ENCODE results near the gene DYNC1LI2.
"Not testable (repeated sequence)": the region's sequence is repeated elsewhere in the genome, so short reads cannot be mapped to it uniquely, and the experiment has no call there.

Gene DYNC1LI2

GRCh38 chr16:66751303-66751991 lies at the start of gene DYNC1LI2:
TSS of gene DYNC1LI2 (minus strand) at chr16:66751609. CDS start at chr16:66751591, 18 bp downstream.
- DNase-seq (ENCODE audit: extremely low read depth in 1 of 2, low read depth in 1 of 2): peak; percentile 50 to 71

- DNase-seq (ENCODE audit: extremely low read depth in 1 of 2, low read depth in 1 of 2): no peak
These were observed 49.4 kb upstream of the DYNC1LI2 start for GRCh38 chr16:66800856-66801255.

GRCh38 chr16:66798161-66798560 lies 46.8 kb upstream of the DYNC1LI2 start:
- DNase-seq (ENCODE audit: extremely low read depth in 1 of 2, low read depth in 1 of 2): no peak

GRCh38 chr16:66793984-66794383 lies 42.6 kb upstream of the DYNC1LI2 start:
- not testable (repeated sequence) for DNase-seq (ENCODE audit: extremely low read depth in 1 of 2, low read depth in 1 of 2)

- DNase-seq (ENCODE audit: extremely low read depth in 1 of 2, low read depth in 1 of 2): no peak
These were observed 38.8 kb upstream of the DYNC1LI2 start for GRCh38 chr16:66790130-66790733.

- no peak for DNase-seq (ENCODE audit: extremely low read depth in 1 of 2, low read depth in 1 of 2)
These were observed 36.0 kb upstream of the DYNC1LI2 start for GRCh38 chr16:66787427-66787826.

GRCh38 chr16:66786551-66786950 lies 35.1 kb upstream of the DYNC1LI2 start:
- DNase-seq (ENCODE audit: extremely low read depth in 1 of 2, low read depth in 1 of 2): no peak

GRCh38 chr16:66776457-66776856 lies 25.0 kb upstream of the DYNC1LI2 start:
- no peak for DNase-seq (ENCODE audit: extremely low read depth in 1 of 2, low read depth in 1 of 2)

- DNase-seq (ENCODE audit: extremely low read depth in 1 of 2, low read depth in 1 of 2): no peak
These were observed 23.6 kb upstream of the DYNC1LI2 start for GRCh38 chr16:66774981-66775380.

- DNase-seq (ENCODE audit: extremely low read depth in 1 of 2, low read depth in 1 of 2): no peak
These were observed 6.7 kb upstream of the DYNC1LI2 start for GRCh38 chr16:66758086-66758485.

GRCh38 chr16:66754819-66755218 lies 3.4 kb upstream of the DYNC1LI2 start:
- no peak for DNase-seq (ENCODE audit: extremely low read depth in 1 of 2, low read depth in 1 of 2)

- DNase-seq (ENCODE audit: extremely low read depth in 1 of 2, low read depth in 1 of 2): no peak
These were observed 2.8 kb upstream of the DYNC1LI2 start for GRCh38 chr16:66754211-66754610.

GRCh38 chr16:66752958-66753357 lies 1.5 kb upstream of the DYNC1LI2 start:
- no peak for DNase-seq (ENCODE audit: extremely low read depth in 1 of 2, low read depth in 1 of 2)

- DNase-seq (ENCODE audit: extremely low read depth in 1 of 2, low read depth in 1 of 2): no peak
These were observed 970 bp upstream of the DYNC1LI2 start for GRCh38 chr16:66752379-66752778.

GRCh38 chr16:66751992-66752322 lies 548 bp upstream of the DYNC1LI2 start:
- DNase-seq (ENCODE audit: extremely low read depth in 1 of 2, low read depth in 1 of 2): no peak

- DNase-seq (ENCODE audit: extremely low read depth in 1 of 2, low read depth in 1 of 2): no peak
These were observed 431 bp downstream of the DYNC1LI2 start for GRCh38 chr16:66751053-66751302.

GRCh38 chr16:66750279-66751052 lies 943 bp downstream of the DYNC1LI2 start:
- no peak for DNase-seq (ENCODE audit: extremely low read depth in 1 of 2, low read depth in 1 of 2)

- DNase-seq (ENCODE audit: extremely low read depth in 1 of 2, low read depth in 1 of 2): no peak
These were observed 4.7 kb downstream of the DYNC1LI2 start for GRCh38 chr16:66746682-66747081.

- DNase-seq (ENCODE audit: extremely low read depth in 1 of 2, low read depth in 1 of 2): no peak
These were observed 5.4 kb downstream of the DYNC1LI2 start for GRCh38 chr16:66746048-66746447.

GRCh38 chr16:66741950-66742808 lies 9.2 kb downstream of the DYNC1LI2 start:
- DNase-seq (ENCODE audit: extremely low read depth in 1 of 2, low read depth in 1 of 2): no peak

- DNase-seq (ENCODE audit: extremely low read depth in 1 of 2, low read depth in 1 of 2): no peak
These were observed 10.1 kb downstream of the DYNC1LI2 start for GRCh38 chr16:66741169-66741900.
